IPS-NIHi11 (cell line): ENCODE measurements around the gene PPL.
A peak's percentile ranks its signal among the peaks of the same experiment; 100 is the strongest.

Source experiments
- DNase-seq: peaks from one replicate; pipeline ENCODE4 v3.0.0; 2012; ENCODE audit warnings: mixed read lengths, low spot score

The PPL gene

DNA sequence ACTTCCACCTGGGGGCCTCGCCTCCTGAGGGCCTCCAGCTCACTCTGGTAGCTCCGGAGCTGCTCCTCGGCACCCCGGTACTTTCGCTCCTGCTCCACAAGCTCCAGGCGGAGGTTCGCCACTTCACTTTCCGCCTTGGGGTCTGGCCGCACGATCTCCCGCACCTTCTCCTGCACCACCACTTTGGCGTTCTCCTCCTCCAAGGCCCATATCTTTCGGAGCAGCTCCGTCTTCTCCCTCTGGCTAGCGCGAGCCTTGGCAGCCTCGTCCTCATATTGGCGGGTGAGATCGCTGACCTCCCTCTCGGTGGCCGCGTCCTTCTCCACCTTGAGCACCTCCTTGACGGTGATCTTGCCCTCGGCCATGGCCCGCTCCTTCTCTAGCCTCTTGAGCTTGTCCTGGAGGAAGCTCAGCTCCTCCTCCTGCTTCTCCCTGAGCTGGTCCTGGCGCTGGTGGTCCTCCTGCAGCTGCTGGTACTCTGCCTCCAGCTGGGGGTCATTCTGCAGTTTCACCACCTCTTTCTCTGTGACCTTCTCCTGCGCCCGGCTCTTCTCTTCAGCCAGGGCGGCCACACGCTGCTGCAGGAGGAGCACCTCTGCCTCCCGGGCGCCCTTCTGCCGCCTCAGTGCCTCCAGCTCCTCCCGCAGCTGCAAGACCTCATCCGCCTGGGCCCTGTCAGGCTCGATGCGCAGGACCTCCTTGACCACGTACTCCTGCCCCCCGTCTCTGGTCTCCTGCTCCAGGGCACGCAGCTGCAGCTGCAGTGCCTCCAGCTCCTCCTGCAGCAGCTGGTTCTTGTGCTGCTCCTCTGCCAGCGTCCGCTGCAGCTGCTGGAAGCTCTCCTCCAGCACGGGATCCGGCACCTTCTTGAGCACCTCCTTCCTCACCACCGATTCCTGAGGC, 51.7 kb downstream of the PPL start:
- no peak for DNase-seq

DNA sequence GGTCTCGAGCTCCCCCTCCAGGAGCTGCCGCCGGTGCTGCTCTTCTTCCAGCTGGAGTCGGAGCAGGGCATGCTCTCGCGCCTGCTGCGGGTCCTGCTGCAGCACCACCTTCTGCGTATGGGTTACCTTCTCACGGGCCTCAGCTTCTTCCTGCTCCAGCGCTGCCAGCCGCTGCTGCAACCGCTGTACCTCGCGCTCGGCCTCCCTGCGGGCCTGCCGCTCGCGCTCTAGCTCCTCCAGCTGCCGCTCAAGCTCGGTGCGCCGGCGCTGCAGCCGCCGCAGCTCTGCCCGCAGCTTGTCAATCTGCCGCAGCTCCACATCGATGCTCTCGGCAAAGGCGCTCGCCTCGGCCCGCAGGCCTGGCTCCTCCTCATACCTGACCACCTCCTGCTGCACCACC, 52.7 kb downstream of the PPL start:
- DNase-seq: no peak

DNA sequence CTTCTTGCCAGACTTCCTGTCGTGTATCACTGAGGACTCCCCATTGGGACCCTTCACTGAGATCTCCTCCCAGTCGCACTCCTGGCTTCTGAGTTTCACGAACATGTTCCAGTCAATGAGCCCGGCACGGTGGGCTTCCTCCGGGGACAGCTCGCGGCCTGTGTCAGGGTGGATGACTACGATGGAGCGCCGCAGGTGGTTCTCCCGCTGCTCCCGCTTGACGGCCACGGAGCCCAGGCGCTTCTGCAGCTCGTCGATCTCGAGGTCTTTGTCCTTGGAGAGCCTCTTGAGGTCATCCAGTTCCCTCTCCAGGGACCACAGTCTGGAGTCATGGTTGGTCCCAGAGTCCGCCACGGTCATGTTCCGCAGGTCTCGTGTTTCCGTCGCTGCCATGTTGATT, 53.4 kb downstream of the PPL start:
- no peak for DNase-seq

DNA sequence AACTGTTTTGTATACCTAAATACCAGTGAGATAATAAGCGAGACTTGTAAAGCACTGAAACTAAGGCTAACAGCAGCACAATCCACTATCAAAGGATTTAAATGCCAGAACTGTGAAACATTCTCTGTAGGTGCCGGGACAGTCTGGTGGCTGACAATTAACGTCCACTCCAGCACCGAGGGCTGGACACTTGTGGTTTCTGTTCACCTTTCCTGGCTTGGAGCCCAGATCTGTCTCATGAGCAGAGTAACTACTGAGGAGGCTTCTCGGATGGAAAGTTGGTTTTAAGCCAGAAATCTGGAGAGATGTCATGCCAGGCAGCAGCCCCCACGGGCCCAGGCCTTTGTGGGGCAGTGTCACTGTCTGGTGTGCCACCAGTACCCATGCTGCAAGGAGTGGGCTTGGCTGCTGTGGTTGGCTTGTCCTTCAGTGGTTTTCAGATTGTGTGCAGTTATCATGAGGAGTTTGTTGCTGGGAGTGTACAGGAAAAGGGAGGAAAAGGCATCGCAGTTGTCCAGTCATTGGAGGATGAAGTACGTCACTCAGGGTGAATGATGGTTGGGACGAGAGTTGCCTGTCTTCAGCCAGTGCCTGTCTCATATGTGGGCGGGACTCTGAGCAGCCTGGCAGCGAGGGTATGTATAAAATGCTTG, 54.2 kb downstream of the PPL start:
- peak; percentile 54 for DNase-seq

DNA sequence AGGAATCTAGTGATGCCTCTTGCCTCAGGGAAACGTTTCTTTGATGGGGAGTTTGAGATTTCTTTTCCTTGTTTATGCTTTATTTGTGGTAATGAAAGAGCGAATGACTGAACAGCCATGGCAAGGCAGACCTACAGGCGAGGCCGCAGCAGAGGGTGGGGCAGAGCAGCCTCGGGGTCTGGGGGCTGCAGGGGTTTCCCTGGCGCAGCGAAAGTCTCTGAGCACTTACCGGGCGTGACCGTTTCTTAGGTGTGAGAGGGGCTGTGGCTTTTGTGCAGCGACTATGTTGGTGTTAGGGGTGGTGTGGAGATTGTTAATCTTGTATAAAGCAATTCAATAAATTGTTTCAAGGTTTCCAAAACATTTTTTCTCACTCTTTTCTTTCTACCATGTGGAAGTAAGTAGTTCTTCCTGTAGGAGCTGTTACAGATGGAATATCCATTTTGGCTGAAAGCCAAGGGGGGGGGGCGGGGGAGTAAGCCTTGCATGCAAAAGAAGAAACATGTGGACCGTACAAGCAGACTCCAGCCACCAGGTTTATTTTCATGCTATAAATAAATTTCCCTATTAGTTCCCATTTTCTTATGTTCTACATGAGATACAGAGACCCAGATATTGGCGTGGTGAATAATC, 54.8 kb downstream of the PPL start:
- DNase-seq: no peak

DNA sequence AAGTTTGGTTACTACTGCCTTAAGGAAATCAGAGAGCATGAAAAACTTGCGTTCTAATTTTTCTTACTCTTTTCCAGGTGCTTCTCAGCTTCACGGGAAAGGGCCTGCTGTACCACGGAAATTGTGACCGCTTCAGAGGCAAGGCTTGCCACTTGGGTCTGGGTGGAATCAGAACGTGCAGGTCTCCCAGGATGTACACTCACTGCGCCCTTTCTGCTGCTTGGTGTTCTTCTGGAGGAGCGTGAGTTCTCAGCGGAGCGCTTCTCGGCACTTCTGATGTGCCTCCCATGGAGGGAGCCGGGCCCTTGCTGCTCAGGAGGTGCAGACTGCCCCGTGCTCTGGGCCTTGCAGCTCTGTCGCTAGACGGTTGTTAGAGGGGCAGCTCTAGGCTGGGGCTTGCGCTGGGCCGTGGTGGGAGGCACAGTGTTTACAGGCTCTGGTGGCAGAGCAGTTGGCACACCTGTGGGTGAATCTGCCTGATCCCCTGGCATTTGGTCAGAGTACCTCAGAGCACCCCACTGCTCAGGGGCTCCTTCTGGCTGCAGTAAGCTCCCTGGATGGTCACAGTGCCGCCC, 56.9 kb downstream of the PPL start:
- DNase-seq: no peak

DNA sequence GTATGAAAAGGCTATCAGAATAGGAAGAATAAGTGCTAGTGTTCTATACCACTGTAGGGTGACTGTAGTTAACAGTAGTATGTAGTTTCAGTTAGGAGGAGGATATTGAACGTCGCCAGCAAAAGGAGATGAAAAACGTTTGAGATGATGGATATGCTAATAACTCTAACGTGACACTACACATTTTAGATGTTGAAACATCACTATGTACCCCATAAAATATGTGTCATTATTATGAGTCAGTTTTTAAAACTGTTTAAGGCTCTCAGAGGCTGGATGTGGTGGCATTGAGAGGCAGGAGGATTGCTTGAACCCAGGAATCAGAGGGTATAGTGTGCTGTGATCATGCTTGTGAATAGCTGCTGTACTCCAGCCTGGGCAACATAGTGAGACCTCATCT, 57.9 kb downstream of the PPL start:
- no peak for DNase-seq

DNA sequence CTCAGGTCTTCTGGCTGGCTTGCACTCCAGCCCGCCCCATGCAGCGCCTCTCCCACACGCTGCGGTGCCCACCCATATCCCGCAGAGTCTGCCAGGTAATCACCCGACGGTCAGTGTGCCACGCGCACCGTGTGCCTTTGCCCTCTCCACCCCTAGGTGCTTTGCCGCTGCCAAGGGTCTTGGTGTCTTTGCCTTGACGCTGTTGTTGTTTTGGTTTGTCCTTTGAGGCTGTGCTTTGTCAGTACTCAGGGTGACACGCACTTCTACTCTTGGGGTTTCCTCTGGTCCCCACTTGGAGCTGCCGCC, 59.6 kb downstream of the PPL start:
- no peak for DNase-seq

DNA sequence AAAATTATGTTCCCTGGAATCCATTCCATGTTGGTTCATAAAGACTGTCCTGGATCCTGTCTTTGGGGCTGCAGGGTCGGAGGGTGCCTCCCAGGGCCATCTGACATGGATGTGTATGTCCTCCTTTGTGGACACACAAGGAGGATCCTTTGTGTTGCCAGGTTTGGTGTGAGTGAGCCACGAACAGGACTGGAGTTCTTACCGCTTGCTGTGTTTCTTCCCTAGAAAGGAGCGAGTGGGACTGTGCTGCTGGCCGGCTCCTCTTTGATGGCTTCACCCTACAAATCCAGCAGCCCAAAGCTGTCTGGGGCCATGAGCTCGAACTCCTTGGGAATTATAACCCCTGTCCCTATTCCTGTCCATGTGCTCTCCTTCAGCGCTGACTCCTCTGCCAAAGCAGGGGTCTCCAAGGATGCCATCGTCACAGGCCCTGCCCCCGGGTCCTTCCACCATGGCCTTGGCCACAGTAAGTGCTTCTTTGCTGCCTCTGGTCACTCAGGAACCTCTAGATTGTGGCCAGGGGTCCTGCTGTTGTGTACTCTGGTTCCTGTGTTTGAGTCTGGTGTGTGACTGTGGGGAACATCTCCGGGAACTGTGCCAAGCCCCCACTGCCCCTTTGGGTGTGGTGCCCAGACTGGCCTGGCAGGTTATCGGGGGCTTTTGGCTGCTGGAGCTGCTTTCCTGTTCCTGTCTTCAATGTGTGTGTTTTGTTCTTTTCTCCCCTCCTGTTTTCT, 60.1 kb downstream of the PPL start:
- DNase-seq: no peak

DNA sequence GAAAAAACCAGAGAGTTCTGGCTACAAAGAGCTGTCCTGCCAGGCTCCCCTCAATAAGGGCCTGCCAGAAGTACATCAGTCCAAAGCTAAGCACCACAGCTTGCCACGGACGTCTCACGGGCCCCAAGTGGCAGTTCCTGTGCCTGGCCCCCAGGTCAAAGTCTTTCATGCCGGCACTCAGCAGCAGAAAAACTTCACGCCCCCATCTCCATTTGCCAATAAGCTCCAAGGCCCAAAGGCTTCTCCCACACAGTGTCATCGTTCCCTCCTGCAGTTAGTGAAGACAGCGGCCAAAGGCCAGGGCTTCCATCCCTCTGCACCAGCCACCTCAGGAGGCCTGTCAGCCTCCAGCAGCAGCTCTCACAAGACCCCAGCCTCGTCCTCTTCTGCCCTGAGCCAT, 62.3 kb downstream of the PPL start:
- DNase-seq: no peak

DNA sequence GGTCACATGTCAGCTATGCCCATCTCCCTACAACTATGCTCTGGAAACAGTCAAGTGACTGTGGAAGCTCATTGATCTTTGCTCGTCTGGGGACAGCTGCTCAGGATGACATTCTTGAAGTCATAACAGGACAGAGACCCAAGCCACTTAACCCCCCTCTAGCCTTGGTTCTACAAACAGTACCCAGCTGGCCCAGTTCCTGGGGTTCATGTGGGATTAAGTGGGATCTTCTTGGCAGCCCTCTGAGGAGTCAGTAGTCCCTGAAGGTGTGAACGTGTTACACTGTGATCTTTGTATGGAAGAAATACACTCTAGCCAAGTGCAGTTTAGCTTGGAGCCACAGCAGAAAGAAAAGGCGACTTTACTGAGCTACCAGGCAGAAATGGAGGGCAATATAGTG, 63.9 kb downstream of the PPL start:
- no peak for DNase-seq

DNA sequence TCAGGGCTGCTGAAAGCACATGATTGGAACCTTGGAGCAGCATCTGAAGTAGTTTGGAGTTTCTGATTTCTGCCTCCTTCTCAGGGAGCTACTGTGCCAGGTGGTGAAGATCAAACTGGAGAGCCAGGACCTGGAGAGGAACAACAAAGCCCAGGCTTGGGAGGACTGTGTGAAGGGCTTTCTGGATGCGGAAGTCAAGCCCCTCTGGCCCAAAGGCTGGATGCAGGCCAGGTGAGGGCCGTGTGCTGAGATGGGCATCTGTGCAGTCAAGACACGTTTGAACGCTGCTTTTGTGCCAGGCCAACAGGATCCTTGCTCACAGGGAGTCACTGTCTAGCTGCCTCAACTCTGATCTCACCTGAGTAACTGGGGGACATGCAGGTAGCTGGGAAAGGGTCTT, 65.9 kb downstream of the PPL start:
- no peak for DNase-seq

DNA sequence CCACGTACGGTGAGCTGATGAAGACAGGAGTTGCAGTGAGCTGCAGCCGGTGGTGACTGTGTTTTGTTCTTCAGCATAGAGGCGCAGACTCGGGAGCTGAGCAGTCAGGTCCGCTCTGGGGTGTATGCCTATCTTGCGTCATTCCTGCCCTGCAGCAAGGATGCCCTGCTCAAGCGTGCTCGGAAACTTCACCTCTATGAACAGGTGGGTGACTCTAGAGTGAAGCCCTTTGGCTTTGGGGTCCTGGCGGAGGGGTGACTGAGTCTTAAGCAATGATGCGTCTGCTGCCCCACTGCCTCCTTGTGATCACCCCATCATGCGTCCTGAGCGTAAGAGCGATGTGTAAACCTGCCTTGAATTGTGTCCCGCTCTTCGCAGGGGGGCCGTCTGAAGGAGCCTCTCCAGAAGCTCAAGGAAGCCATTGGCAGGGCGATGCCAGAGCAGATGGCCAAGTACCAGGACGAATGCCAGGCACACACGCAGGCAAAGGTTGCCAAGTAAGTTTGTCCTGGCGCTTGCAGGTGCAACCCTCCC, 66.7 kb downstream of the PPL start:
- no peak for DNase-seq

DNA sequence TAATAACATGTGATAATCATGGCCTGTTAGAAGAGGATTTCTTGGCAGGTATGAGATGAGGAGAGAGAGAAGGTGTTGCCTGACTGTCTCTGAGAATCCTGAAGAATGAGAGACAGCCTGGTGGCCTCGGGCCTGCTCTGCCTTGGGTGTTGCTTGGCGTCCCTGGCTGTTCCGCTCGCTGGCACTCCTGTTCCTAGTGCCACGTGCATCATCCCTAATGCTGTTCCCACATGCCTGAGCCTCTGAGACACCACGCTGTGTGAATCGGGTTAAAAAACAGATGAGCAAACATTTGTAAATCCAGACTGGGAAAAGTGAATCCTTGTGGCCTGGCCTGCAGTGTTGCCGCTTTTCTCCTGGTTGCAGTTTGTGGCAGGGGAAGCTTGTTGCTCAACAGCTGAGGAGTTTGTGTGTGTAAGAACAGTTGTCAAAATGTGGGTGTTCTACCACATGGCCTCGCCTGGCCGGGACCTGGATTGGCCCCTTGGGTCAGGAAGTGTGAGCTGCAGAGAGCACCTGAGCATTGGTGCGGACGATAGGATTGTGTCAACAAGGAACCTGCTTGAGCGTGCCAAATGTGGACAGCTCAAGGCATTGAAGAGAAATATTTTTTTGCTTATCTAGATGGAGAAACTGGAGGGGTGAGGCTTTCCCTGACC, 67.7 kb downstream of the PPL start:
- DNase-seq: no peak

DNA sequence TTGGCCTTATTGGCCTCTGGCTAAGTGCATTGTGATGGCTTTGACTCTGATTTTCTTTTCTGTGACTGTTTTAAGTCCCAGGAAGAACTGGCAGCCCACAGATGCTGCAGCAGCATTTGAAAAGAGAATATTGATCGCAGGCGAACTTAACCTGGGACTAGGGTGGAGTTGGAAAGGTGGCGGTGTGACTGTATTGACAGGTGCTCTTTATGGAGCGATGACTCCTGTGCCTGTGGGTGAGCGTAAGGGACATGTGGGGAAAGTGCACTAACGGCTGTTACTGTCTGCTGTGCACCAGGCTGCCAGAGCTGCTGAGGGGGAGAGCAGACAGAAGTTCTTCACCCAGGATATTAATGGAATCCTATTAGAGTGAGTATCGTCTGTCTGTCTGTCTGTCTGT, 68.4 kb downstream of the PPL start:
- DNase-seq: no peak

DNA sequence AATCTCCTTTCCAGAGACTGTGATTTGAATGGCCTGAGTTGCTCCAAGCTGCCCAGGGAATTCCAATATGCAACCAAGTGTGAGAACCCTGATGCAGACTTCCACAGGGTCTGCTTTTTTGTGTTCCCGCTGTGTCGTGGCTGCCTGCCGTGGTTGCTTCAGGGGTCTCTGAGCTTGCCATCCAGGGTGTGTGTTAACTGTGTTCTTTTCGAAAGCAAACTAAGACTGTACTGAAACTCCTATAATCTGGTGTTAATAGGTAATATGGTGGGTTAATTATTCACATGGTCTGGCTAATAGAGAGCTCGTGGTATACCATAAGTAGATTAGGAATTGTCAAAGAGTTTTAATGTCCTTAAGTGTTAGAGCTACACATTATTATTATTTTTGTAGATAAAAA, 68.9 kb downstream of the PPL start:
- DNase-seq: no peak

DNA sequence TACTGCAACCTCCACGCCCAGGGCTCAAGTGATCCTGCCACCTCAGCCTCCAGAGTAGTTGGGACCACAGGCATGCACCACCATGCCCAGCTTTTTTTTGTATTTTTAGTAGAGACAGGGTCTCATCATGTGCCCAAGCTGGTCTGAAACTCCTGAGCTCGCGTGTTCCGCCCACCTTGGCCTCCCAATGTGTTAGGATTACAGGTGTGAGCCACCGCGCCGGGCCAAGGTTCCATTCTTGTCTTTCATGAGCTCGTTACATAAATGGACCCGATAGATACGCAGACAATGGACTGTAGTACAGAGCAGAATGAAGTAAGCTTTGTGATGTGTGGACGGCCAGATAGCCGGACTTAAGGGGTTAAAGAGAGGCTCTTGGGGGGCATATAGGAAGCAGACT, 70.4 kb downstream of the PPL start:
- no peak for DNase-seq

DNA sequence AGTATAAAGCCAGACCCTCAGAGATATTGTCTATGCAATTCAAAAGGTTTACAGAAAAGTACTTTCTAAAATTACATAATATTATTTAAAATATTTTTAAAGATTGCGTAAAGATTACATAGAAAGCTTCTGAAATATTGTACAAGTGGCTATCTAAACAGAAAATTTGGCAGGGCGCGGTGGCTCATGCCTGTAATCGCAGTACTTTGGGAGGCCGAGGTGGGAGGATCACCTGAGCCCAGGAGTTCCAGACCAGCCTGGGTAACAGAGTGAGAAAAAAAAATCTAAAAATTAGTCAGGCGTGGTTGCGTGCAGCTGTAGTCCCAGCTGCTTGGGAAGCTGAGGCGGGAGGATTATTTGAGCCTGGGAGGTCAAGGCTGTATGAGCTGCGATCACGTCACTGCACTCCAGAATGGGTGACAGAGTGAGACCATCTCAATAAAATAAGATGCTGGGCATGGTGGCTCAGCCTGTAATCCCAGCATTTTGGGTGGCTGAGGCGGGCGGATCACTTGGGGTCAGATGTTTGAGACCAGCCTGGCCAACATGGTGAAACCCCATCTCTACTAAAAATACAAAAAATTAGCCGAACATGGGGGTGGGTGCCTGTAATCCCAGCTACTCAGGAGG, 71.6 kb downstream of the PPL start:
- no peak for DNase-seq

DNA sequence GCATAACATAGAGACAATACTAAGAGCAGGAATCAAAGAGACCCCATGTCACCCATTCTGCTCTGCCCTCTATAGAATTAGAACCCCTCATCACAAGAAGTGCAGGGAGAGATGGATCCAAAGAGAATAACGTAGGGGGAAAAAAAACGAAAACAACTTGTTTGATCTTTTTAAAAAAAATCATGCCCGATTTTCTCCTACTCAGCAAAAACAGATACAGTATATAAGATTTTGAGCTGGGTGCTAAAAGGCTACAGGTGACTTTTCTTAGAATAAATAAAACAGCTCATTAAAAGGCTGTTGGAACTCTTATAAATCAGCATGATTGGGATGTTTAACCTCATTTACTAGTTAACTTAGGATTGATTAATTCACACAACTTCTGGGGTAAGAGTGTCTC, 72.2 kb downstream of the PPL start:
- no peak for DNase-seq

DNA sequence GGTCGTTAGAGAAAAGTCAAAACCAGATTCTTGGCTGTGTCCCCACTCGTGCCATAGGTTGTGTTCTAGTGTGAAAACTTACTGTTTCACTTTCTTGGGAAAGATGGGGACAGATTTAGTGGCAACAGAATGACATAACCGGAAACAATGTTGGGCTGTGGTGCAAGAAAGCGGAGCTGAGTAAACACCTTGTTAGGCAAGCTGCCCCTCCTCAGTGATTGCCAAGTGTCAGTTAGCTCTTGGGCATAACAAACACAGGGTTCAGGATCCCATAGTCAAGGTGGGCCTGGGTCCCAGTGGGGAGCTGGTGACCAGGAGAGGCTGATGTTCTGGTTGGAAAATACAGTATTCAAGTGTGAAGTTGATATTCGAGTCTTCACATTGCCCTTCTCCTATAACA, 74.3 kb downstream of the PPL start:
- DNase-seq: no peak

DNA sequence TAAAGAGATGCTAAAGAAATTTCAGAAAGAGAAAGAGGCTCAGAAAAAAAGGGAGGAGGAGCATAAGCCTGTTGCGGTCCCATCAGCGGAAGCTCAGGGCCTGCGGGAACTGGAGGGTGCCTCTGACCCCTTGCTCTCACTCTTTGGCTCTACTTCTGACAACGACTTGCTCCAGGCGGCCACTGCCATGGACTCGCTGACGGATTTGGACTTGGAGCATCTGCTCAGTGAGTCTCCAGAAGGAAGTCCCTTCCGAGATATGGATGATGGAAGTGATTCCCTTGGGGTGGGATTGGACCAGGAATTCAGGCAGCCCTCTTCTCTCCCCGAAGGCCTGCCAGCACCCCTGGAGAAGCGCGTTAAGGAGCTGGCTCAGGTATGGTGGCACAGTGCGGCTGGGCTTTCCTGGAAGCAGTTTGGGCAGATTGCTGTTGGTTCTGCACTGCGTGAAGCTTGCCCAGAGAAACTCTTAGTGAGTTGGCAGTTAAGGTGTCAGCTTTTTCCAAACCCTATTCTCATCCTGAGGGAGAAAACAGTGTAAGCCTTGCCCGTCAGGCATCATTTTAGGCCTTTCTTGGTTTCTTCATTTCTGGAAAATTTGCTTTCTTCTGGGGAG, 76.1 kb downstream of the PPL start:
- DNase-seq: no peak
